NCI-H526 treated with DMSO at 0.1 percent for 48 hours (cell line): ENCODE data around the gene GTF2IRD1.
"Not testable (repeated sequence)": the region's sequence is repeated elsewhere in the genome, so short reads cannot be mapped to it uniquely, and the experiment has no call there.

Experiments
- DNase-seq: peaks from one replicate; lab custom pipeline; 2025; lab: John Stamatoyannopoulos, UW

Gene GTF2IRD1

DNA sequence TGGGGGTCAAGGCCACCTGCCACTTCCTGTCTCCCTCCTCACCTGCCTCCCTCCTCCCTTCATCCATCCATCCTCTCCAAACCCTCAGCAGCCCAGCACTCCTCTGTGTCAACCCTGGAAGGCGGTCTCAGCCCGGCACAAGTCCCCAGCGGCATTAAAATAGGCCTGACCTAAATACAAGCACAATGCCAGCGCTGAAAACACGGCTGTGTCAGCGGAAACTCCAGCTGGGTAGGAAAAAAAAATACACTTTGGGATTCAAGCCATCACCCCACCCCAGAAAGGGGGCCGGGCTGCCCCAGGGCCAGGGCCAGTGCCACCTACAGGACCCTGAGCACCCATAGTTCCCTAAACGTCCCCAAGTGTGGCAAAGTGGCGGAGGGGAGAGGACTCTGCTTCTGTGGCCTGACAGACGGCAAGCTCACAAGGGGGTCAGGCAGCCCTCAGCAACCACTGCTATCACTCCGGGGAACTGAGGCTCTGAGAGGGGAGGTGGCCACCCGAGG, 22.7 kb upstream of the GTF2IRD1 start:
- no peak for DNase-seq

DNA sequence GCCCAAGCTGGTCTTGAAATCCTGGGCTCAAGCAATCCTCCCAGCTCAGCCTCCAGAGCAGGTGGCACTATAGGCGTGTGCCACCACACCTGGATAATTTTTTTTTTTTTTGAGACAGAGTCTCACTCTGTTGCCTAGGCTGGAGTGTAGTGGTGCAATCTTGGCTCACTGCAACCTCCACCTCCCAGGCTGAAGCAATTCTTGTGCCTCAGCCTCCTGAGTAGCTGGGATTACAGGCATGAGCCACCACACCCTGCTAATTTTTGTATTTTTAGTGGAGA, 16.5 kb upstream of the GTF2IRD1 start:
- not testable (repeated sequence) for DNase-seq

DNA sequence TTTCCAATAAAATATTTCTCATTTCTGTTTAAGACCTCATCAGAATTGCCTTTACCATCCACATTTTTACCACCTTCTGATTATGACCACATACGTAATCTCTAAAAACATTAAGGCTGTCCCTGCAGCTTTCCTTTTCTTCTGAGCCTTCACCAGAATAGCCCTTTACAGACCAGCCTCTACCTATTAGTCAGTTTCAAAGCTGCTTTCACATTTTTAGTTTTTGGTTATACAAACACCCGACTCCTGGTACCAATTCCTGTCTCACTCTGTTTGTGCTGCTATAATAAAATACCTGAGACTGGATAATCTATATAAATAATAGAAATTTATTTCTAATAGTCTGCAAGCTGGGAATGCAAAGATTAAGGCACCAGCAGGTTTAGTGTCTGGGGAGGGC, 15.4 kb upstream of the GTF2IRD1 start:
- DNase-seq: no peak

DNA sequence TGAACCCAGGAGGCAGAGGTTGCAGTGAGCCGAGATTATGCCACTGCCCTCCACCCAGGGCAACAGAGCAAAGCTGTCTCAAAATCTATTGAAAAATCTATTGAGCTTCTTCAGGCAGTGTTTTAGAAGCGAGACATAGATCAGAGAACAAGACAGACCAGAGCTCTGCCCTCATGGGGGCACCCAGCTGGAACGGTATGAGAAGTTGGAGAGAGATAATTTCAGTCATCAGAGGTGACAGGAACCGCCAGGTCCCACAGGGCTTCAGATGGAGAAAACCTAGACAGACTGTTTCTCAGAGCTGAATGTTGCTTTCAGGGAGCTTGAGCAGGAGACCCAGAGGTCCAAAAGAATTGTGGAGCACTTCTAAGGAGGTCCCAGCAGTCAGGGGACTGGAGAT, 14.2 kb upstream of the GTF2IRD1 start:
- no peak for DNase-seq

- not testable (repeated sequence) for DNase-seq
These were observed 13.6 kb upstream of the GTF2IRD1 start for GRCh38 chr7:74440143-74440542.

DNA sequence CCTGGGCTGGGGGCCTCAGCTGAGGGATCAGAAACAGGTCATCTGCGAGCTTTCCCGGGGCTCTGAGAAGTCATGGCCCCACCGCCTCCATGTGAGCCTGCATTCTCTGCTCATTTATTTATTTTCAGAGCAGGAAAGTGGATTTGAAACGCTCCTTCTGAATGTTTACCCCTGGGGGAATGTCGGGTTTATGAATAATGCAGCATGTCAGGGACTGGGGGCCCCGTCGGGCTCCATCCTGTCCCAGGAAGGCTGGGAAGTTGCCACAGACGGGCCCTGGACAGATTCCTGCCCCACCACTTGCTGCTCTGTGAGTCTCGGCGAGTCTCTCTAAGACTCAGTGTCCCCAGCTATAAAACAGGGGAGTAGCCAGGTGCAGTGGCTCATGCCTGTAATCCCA, 11.9 kb upstream of the GTF2IRD1 start:
- DNase-seq: no peak

- no peak for DNase-seq
These were observed 10.0 kb upstream of the GTF2IRD1 start for GRCh38 chr7:74443543-74444247.

DNA sequence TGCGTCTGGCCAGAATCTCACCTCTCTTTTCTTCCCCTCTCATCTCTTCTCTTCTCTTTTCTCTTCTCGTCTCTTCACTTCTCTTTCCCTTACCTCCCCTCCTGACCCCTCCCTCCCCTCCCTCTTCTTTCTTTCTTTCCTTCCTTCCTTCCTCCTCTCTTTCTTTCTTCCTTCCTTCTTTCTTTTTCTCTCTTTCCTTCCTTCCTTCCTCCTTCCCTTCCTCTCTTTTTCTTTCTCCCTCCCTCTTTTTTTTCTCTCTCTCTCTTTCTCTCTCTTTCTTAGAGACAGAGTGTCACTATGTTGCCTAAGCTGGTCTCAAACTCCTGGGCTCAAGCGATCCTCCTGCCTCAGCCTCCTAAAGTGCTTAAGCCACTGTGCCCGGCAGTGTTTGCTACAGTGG, 4.6 kb upstream of the GTF2IRD1 start:
- no peak for DNase-seq

GRCh38 chr7:74449809-74450397, 3.8 kb upstream of the GTF2IRD1 start:
- DNase-seq: no peak

DNA sequence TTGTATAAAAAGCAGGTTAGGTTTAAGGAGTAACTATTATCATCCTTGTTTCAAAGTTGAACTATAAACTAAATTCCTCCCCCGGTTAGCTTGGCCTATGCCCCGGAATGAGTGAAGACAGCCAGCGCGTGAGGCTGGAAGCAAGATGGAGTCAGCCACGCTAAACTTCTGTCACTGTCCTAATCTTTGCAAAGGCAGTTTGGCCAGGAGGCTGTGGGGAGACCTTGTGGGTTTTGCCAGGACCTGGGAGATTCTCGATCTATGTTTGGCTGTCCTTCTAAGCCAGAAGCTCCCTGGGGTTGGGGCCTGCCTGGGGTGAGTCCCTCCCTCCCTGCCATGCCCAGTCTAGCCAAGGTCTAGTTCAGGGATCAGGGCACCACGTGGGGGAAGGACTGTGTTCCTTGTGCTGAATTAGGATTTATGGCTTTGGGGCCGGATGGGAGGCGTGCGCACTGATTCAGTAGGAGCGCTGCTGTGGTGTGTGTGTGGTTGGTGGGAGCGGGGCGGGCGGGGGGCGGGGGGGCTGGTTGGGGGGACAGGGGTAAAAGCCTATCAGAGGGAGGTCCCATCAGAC, 871 bp upstream of the GTF2IRD1 start:
- DNase-seq: no peak

- no peak for DNase-seq
These were observed 567 bp downstream of the GTF2IRD1 start for GRCh38 chr7:74454021-74454924.

DNA sequence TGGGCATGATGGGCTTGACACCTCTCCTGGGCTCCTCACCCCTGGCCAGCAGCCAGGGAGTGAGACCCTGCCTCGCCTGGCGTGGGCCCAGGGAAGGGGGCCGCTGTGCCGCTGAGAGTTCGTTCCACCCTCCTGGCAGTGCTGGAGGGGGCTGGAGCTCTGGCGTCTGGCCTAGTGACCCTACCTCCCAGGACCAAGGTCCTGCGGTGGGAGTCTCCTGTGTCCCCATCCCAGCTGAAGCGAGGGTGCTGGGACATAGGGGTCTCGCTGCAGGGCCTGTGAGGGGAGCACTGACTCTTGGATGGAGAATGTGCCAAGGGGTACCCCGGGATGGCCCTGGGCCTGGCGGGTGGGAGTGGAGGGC, 1.2 kb downstream of the GTF2IRD1 start:
- no peak for DNase-seq

- DNase-seq: no peak
These were observed 1.6 kb downstream of the GTF2IRD1 start for GRCh38 chr7:74455291-74455804.

DNA sequence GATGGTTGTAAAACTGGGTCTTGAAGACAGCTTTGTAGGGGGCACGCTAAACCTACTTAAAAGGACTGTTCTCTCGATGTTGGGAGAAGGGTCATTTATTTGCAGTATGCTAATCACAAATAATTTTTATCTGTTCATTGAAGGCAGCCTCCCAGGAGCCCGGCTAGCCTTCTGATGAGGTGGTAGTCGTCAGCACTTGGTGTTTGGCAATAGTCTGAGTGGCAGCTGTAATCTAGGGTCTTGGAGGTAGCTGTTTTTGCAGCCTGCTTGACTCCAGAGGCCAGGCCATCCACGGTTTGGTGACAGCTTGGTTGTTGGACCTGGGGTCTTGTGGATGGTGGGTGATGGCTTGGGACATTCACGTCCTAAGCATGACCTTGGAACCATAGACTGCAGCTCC, 2.2 kb downstream of the GTF2IRD1 start:
- DNase-seq: no peak

GRCh38 chr7:74457007-74457406, 3.3 kb downstream of the GTF2IRD1 start:
- no peak for DNase-seq

DNA sequence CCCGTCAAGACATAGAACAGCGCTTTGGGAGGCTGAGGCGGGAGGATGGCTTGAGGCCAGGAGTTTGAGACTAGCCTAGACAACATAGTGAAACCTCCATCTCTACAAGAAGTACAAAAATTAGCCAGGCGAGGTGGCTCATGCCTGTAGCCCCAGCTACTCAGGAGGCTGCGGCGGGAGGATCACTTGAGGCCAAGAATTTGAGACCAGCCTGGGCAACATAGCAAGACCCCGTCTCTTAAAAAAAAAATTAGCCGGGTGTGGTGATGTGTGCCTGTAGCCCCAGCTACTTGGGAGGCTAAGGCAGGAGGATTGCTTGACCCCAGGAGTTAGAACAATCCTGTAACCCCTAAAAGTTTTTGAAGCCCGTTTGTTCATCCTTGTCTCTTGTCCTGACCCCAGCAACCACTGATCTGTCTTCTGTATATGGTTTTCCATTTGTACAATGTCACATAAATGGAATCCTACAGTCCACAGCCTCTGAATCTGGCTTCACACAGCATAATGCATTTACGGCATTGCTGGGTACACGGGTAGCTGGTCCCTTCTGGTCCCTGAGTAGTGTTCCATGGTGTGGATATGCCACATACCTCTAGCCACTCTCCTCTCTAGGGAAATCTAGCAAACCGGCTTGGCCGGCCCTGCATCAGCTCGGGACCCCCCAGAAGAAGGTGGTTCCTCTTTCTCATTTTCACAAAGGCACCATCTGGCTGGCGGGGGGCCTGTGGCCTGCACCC, 8.4 kb downstream of the GTF2IRD1 start:
- no peak for DNase-seq

- DNase-seq: no peak
These were observed 9.0 kb downstream of the GTF2IRD1 start for GRCh38 chr7:74462707-74463100.

GRCh38 chr7:74464931-74465886, 11.5 kb downstream of the GTF2IRD1 start:
- DNase-seq: no peak

DNA sequence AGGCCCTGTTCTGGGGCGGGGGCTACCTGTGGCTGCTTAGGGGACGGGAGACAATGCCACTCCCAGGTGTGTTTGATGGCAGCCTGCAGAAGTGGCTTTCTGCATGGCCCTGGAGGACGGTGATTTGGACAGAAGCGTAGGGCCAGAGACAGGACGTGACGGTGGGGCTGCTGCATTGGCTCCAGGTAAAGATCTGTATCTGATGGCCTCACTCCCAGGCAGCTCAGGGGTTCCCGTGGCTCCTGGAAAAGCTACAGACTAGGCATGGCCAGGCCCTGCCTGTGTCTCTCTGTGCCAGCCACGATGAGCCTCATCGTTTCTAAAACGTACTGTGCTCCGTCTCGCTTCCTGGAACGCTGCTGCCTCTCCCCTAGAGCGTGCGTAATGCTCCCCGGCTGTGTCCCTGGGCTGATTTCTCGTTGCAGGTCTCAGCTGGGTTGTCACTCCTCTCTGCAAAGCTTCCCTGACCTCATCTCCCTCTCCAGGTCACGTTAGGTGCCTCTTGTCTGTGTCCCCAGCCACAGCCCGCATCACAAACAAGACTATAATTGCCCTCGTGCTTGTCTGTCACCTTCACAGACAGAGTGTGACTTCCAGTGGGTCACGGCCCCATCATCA, 12.6 kb downstream of the GTF2IRD1 start:
- no peak for DNase-seq

DNA sequence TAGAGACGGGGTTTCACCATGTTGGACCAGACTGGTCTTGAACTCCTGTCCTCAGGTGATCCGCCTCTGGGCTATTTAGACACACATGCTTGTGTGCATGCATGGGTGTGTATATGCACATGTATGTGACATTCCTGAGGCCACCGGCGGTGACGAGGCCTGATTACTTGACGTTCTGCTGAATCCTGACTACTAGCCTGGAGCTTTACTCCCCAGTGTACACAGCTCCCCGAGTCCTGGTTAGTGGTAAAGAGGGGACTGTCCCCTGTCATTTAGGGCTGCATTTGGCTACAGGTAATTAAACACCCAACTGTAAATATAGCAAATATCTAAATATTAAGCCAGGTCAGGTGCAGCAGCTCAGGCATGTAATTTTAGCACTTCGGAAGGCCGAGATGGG, 14.2 kb downstream of the GTF2IRD1 start:
- DNase-seq: no peak
